HG02981 (cell line): Measurements from ENCODE around the gene SLC17A2.

ENCODE experiments used
- ATAC-seq: cut with Tn5 transposase; IDR thresholded peaks from one replicate; pipeline ENCODE4 v1.9.1; 2021; ENCODE audit warnings: mild to moderate bottlenecking, moderate library complexity; ENCODE audit not compliant: unreplicated experiment

The SLC17A2 gene

DNA sequence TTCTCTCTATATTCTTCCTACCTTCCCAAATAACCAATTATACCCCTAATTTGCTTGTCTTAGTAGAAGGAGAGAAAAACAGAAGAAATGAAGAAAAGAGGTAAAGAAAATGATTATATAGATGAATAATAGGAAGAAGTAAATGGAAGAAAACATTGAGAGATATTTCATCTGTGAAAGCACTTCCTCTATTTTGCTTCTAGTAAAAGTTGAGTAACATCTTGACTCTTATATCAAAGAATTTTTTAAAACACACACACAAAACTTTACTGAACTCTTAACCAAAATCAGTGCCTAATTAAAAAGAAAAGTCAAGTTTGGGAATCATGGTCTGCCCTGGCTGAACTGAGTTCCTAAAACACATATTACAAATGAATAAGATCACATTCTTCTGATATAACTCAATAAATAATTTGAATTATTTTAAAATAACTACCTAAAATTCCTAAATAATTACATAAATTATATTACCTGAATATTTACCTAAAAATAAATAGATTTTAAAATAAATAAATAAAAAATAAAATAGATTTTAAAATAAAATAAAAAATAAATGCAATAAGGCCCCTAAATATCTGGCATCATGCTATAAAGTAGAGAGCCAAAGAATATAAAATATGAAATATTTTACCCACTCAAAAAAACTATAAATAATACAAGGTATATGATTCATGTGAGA lies 8.8 kb downstream of the SLC17A2 start:
- no peak for ATAC-seq

DNA sequence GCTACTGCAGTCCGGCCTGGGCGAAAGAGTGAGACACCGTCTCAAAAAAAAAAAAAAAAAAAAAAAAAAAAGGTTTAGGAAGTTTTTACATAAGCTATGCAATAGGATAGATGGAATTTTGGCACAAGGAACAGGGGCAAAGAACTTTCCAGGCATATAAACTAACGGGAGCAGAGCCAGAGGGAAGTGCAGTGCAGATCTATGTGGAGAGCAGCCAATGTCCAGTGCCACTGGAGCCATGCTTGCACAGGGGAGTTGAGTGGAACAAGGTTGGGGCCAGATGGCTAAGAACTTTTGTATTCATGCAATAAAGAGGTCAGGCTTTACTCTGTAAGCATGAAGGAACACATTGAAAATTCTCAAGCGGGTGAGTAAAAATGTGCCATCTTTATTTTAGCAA lies 10.8 kb downstream of the SLC17A2 start:
- ATAC-seq = no peak

DNA sequence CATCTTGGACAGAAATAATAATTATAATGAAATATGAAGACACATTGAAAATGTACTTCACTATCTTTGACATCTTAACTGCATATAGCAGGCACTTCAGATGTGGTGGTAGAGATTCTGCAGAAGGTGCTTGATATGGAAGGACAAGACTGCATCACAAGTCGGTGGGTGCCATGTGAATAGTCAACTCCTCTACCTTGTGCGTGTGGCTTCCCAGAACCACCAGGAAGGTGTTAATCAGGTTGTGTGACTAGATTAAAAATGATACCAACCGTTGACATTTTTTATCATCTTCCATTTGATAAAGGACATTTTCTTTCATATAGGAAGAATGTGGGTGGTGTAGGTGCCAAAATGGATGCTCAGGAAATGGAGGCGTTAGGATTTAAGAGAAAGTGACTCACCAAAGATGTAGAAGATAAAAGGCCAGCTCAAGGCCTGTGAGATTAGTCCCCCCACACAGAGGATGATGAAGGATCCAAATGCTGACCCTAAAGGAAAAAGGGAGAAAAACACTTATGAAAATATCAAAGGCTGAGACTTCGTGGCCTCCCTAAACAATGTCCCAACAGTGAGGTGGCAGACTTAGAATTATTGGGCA lies 12.3 kb downstream of the SLC17A2 start:
- no peak for ATAC-seq

DNA sequence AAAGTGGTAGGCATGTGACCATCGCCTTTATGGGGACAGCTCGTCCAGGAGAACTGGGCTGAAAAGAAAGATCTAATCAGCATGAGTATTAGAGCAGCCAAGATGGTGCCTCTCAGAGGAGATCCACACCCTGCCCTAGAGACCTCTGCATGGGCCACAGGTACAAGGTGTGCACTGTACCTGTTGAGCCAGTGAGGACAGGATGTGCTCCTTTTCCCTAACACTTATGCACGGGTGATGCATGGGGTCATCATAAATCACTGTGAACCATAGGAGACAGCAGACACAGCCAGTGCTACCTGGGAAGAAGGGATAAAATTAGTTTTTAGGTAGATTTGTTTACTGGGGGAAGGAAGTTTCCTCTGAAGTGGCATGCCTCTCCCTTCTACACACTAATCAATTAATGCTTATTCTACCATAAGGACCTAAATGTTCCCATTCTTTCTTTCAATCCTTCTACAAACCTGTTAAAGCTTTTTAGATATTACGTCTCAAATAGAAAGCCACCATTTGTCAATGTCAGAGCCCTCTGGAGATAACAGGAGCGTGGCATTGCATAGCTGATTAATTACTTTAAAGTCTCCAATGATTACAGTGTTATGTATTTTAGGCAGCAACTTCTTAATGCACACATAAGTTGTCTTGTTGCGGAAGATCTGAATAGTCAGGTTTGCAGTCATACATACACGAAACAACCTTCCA lies 13.6 kb downstream of the SLC17A2 start:
- no peak for ATAC-seq

DNA sequence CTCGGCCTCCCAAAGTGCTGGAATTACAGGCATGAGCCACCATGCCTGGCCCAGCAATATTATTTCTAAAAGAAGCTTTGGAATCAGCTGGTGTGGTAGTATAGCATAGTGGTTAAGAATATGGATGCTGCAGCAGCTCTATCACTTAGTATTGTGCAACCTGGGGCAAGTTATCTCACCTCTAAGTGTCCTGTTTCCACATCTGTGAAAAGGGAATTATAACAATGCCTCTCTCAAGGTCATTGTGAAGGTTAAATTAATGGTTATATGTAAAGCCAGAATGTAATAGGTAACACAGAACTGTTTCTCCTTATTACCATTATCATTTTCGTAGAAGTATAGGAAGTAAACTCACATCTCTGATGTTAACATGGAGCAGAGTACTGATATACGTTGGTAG lies 14.2 kb downstream of the SLC17A2 start:
- ATAC-seq = no peak

DNA sequence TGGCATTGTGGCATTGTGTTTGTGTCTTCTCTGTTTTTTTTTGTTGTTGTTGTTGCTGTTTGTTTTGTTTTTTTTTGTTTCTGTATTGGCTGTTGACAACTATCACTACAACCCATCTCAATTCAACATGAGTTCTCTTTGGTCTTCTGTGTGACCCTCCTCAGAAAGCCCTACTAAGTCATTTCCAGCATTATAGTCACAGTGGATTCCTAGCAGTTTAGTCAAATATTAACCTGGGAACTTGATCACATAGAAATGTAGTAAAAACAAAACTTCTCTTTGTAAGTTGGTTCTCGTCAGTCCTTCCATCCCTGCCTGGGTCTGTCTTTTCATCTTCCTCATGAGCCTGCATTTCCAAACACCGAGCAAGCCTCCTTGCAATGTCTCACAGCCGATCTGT lies 16.8 kb downstream of the SLC17A2 start:
- ATAC-seq = no peak

DNA sequence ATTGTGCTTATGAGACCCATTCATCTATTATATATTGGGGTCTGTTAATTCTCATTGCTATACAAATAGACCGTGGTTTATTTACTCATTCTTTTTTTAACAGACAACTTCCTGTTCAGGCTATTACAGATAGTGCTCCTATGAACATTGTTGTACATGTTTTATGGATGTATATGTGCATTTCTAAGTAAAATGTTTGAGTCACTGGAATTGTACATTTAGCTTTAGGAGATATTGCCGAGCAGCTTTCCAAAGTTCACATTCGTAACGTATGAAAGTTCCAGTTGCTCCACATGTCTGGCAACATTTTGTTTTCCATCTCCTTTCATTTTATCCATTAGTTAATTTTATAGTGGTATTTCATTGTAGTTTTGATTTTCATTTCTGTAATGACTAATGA lies 19.1 kb downstream of the SLC17A2 start:
- no peak for ATAC-seq

DNA sequence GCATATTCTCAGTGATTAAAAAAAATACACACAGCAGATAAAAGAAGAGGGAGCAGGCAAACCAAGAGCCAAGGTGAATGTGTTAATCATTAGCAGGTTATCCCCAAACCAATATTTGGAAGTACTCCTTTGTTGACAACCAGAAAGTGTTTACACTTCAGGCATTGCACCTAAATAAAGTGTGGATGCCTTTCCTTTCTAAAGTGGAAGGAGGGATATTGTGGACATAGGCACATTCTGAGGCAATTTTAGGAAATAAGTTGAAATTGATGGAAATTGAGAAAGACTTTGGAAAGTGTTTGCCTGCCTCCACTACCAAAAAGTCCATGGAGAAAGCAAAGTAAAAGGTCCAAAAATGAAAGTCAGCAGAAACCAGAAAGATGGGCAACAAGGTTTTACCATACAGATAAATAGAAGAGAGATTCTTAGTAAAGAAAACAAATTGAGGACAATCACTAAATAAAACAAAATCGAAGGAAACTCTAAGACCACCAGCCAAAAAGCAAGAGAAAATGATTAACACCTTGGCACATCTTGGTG lies 22.9 kb downstream of the SLC17A2 start:
- ATAC-seq = no peak

DNA sequence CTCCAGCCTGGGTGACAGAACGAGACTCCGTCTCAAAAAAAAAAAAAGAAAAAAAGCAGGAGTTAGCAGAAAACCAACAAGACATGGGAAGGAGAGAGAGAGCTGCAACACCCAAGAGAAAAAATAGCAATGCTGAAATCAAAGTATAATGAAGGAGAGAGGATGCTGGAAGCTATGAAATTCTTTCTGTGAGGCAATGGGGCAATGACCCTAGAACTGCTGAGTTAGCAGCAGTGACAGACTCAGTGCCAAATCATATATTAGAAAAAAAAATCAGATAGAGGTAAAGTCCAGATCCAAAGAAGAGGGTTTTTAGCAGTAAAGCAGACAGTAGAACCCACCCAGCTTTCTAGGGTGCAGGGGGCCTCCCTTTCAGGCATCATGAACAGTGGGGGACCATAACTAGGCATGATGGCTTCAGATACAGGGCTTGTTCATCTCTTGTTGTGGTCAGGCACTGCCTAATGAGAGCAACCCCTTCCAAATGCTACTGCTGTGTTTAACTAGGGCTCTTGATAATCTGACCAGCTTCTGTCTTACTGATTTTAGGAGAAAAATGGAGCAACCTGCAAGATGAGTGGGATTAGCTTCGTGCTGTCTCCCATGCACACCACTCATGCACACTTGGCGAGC lies 26.9 kb downstream of the SLC17A2 start:
- ATAC-seq = no peak

DNA sequence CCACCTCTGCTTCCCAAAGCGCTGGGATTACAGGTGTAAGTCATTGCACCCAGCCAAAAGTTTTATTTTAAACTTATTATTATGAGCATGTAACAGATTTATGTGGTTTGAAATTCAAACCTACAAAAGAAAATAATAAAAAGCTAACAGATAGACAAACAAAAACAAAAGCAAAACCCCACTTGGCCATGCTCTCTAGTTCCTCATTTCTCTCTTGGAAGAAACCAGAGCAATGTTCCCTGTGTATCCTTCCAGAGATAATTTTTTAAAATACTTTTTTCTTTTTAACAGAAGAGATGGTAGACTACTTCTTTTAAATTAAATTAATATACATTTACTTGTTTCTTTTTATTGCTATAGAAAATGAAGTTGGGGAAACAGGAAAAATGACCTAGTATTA lies 28.4 kb downstream of the SLC17A2 start:
- ATAC-seq = no peak

DNA sequence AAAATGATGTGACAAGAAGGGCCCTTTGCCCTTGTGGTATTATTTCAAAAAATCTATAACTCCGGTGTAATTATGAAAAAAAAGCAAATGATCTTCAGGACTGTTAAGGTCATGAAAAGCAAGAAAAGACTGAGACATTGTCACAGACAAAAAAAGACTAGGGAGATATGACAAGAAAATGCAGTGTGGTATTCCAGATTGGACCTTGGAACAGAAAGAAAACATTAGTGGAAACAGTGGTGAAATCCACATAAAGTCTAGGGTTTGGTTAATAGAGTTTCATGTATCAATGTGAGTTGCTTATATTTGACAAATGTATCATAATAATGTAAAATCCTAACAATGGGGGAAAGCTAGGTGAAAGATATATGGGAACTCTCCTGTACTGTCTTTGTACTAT lies 29.6 kb downstream of the SLC17A2 start:
- ATAC-seq = no peak

DNA sequence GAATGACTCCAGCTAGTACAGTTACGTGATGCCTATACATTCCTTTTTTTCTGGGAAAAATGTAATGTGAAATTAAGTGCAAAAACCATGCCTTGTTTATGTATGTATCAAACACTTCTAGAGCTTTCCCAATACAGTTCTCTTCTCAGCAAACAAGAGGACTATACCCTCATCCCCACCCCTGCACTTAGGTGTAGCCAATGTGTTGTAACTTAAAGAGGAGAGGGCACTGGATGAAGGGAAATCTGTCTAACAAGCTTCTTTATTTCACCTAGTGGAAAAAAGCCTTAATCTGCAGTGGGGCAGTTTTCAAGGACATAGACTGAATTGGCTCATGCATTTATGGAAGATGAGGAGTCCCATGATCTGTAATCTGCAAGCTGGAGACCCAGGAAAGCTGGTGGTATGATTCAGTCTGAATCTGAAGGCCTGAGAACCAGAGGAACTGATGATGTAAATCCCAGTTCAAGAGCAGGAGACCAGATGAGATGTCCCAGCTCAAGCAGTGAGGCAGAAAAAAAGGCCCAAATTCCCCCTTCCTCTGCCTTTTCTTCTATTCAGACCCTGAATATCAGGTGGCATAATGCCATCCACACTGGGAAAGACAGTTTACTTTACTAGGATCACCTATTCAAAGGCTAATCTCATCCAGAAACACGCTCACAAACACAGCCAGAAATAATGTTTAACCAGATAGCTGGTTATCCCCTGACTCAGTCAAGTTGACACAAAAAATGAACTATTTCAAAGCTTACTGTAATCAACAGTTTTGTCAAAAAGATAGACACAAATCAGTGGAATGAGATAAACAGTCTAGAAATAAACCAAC lies 30.7 kb downstream of the SLC17A2 start:
- no peak for ATAC-seq

DNA sequence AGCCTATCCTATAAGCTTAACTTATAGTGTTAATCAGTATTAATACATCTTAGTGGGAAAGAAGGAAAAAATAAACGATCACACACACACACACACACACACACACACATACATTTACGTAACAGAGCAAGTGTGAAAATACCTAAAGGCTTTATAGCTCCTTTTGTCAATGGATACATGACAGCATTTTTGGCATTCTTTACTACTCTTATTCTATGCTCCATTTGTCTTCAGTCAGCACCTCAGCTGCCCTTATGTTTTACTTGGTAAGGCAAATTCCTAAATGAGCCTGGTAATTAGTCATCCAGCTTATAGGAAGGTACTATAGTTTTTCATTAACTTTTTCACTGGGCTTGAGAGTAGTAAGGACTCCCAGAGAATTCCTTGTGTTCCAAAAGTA lies 31.4 kb downstream of the SLC17A2 start:
- no peak for ATAC-seq

DNA sequence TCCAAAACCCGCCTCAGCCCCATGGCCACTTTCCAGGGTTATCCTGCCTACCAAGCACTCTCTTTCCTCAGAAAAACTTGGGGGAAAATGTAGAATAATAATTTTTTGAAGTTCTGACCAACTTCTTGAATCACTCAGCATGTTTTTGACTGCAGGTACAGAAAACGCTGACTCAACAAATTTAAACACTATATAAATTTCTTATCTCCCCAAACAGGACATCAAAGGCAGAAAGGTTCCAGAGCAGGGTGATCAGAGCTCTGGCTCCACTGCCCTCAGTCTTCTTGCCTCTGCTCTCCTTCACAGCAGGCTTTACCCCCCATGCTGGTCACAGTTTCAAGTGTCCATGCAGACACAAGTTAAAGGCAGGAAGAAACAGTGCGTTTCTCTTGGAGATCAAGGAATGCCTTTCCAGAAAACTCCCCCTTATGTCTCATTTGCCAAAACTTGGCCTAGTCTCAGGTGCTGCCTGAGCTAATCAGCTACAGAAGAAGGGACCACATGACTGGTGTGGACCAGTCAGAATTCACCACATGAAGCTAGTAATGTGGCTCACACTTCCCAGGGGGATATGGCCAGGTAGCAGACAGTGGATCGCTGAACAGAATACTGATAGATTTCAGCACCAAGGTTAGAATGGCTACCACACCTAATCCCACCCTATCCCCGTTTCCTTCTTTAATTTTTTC lies 32.1 kb downstream of the SLC17A2 start:
- no peak for ATAC-seq

DNA sequence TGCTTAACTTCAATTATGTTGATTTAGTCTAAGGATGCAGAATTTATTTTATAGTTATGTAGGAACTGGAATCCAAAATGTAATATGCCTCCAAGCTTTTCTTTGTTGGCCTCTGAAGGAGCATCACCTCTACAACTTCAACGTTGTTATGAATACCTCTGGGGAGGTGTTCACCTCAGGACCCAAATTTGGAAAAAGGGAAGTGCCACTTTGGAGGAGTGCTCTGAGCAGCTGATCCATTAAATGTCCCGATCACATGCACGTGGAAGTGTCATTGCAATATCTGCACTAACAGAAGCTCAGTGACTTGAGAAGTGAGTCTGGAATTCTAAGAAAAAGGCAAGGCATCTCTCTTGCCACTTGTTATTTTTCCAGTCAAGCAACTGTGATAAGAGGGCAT lies 34.2 kb downstream of the SLC17A2 start:
- ATAC-seq = no peak

DNA sequence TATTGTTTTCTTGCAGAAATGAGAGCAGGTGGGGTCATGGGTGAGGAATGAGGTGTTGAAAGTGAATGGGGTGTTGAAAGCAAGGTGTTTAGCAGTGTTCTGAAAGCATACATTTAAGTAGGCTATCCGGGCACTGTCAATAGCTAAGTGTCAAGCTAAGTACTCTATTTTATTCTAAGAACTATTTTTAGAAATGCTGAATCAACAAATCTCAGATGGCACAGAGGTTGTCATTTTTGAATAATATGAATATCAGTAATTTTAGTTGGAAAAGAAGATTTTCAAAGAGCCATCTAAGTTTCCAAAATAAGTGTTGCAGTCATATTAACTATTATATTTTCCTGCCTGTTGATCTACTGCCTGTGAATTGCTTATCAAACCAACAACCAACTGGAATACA lies 34.7 kb downstream of the SLC17A2 start:
- ATAC-seq = no peak

DNA sequence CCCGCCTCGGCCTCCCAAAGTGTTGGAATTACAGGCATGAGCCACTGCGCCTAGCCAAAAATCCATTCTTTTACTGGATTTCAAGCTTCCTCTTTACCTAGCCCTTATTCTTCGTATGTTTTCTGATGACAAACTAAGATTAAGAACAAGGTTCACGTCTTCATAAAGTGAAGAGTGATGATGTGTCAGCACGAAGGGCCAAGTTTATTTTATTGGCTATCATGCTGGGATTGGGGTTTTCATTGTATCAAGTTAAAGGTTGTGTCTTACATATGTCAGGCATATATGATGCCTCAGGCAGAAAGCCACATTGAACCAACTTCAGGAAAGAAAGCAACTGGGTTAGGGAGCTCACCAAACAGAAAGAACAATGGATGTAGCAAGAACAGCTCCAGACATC lies 36.7 kb downstream of the SLC17A2 start:
- ATAC-seq = no peak

DNA sequence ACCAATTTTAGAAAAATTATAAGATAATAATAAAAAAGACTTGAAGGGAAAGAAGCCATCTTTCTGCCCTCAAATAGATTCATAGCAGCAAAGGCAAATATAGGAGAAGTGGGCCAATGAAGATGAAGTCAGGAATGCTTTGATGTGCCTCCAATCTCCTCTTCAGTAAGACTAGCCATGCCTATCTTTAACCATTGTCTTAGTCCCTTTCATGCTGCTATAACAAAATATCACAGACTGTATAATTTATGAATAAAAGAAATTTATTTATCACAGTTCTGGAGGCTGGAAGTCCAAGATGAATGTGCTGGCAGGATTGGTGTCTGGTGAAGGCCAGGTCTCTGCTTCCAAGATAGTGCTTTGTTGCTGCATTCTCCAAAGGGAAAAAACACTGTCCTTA lies 37.6 kb downstream of the SLC17A2 start:
- no peak for ATAC-seq

DNA sequence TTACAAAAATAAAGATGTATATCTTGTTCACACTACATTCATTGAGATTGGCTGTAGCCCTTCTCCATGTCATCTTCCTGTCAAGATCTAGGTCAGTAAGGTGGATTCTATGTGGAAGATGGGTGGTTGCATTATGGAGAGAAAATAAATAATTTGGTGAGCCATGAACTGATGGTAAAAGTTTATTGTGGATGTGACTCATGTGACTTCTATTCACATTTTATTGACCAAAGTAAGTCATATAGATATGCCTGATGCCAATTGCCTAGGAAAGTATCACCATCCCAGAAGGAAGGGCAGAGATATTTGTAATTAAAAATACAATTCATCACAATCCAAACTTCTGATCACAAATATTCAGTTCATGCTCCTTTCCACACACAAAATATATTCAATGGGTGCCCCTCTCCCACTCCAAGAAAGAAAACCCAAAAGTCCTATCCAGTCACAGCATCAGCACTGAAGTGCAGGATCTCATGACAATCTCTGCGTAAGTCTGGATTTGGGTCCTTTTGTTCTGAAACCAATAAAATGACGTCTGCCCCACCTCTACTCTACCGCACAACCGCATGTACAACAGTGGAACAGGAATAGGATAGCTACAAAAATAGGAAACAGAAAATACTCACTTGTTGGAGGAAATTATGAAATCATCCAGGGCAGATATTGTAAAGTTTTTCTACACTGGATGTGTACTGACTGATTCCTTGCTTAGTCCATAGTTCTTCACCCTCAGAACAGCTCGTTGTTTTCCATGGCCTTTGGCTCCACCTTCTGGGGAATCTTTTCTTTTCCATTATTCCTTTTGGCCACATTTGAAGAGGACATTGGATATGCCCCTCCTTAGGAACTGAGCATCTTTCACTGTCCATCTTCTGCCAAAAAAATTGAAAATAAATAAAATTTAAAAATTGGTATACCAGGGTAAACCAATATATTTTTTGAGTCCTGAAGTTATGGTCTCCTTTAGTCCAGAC lies 40.3 kb downstream of the SLC17A2 start:
- no peak for ATAC-seq
